Activated gamma-delta T cell treated with anti-CD3 and anti-CD28 coated beads, Interleukin-2, amount 50 U/mL, for 16 hours (primary cell): ENCODE results near the gene PACS1.
A peak's percentile ranks its signal among the peaks of the same experiment; 100 is the strongest.
"Not testable (repeated sequence)": the region's sequence is repeated elsewhere in the genome, so short reads cannot be mapped to it uniquely, and the experiment has no call there.

ENCODE experiments used
- DNase-seq: peaks from one replicate; pipeline ENCODE4 v3.0.0-alpha.2; 2020; ENCODE audit warnings: low read depth

PACS1 gene

GRCh38 chr11:66069715-66070603, at the start of gene PACS1:
PACS1 (plus strand) TSS chr11:66070272; CDS start chr11:66070487, 215 bp downstream.
- peak; percentile 74 for DNase-seq

GRCh38 chr11:66020618-66021357, 49.3 kb upstream of the PACS1 start:
- no peak for DNase-seq

GRCh38 chr11:66022401-66023185, 47.5 kb upstream of the PACS1 start:
- peak; percentile 70 for DNase-seq

GRCh38 chr11:66023186-66023440, 47.0 kb upstream of the PACS1 start:
- not testable (repeated sequence) for DNase-seq

GRCh38 chr11:66026017-66026529, 44.0 kb upstream of the PACS1 start, which contains the start of gene CATSPER1:
CATSPER1 (minus strand) TSS chr11:66026479; CDS start chr11:66026379, 100 bp downstream.
- DNase-seq = no peak

GRCh38 chr11:66032957-66033735, 36.9 kb upstream of the PACS1 start:
- no peak for DNase-seq

GRCh38 chr11:66035653-66036333, 34.3 kb upstream of the PACS1 start:
- DNase-seq = no peak

- DNase-seq = no peak
Observed at GRCh38 chr11:66036334-66036710, 33.8 kb upstream of the PACS1 start.

GRCh38 chr11:66037327-66037726, 32.7 kb upstream of the PACS1 start:
- DNase-seq = no peak

- DNase-seq = no peak
Observed at GRCh38 chr11:66039765-66040164, 30.3 kb upstream of the PACS1 start.

- no peak for DNase-seq
Observed at GRCh38 chr11:66042227-66042995, 27.7 kb upstream of the PACS1 start.

GRCh38 chr11:66042996-66043906, 26.8 kb upstream of the PACS1 start:
- DNase-seq = no peak

- no peak for DNase-seq
Observed at GRCh38 chr11:66044757-66045156, 25.3 kb upstream of the PACS1 start.

GRCh38 chr11:66045177-66045639, 24.9 kb upstream of the PACS1 start:
- peak; percentile 78 for DNase-seq

- no peak for DNase-seq
Observed at GRCh38 chr11:66046901-66047300, 23.2 kb upstream of the PACS1 start.

- no peak for DNase-seq
Observed at GRCh38 chr11:66047541-66048365, 22.3 kb upstream of the PACS1 start.

GRCh38 chr11:66048547-66049323, 21.3 kb upstream of the PACS1 start, which contains the start of gene GAL3ST3:
GAL3ST3 (minus strand) TSS chr11:66049161; CDS start chr11:66045415, 3,746 bp downstream.
- DNase-seq = no peak
